Smooth muscle cell (in vitro differentiated cells): ENCODE data around the gene ARHGEF5. TPM values are rescaled to one million over a fixed set of nuclear protein-coding genes. Genes with fewer than 3 reads are reported as not detected.

Experiments used
- DNase-seq: peaks from one replicate; lab custom pipeline; 2025; ENCODE audit not compliant: unreplicated experiment; lab: John Stamatoyannopoulos, UW
- H2AFZ ChIP-seq: fragments of 200-600 bp; sonication (generic); 2 replicates; pipeline ENCODE4 v1.6.0; 2016; ENCODE audit warnings: antibody characterized with exemption, low read depth, mild to moderate bottlenecking
- H3F3A ChIP-seq: fragments of 200-600 bp; sonication (generic); 2 replicates; pipeline ENCODE4 v1.6.0; 2017; ENCODE audit warnings: antibody characterized with exemption, low read depth
- H3K27ac ChIP-seq: fragments of 200-600 bp; sonication (generic); 2 replicates; pipeline ENCODE4 v1.5.1; 2016; ENCODE audit warnings: low read depth, mild to moderate bottlenecking
- H3K27me3 ChIP-seq: fragments of 200-600 bp; sonication (generic); 2 replicates; pipeline ENCODE4 v1.6.1; 2016; ENCODE audit warnings: low read depth, mild to moderate bottlenecking
- H3K36me3 ChIP-seq: fragments of 200-600 bp; sonication (generic); 2 replicates; pipeline ENCODE4 v1.5.1; 2016; ENCODE audit warnings: low read depth
- H3K4me1 ChIP-seq: fragments of 200-600 bp; sonication (generic); 2 replicates; pipeline ENCODE4 v1.5.1; 2016; ENCODE audit warnings: low read depth
- H3K4me2 ChIP-seq: fragments of 200-600 bp; sonication (generic); 2 replicates; pipeline ENCODE4 v1.6.0; 2016; ENCODE audit warnings: mild to moderate bottlenecking
- H3K4me3 ChIP-seq: fragments of 200-600 bp; sonication (generic); 2 replicates; pipeline ENCODE4 v1.5.1; 2016; ENCODE audit warnings: mild to moderate bottlenecking
- H3K79me2 ChIP-seq: fragments of 200-600 bp; sonication (generic); 2 replicates; pipeline ENCODE4 v1.6.0; 2016; ENCODE audit warnings: low read depth, mild to moderate bottlenecking
- H3K9ac ChIP-seq: fragments of 200-600 bp; sonication (generic); 2 replicates; pipeline ENCODE4 v1.6.0; 2016; ENCODE audit warnings: low read depth
- H3K9me3 ChIP-seq: fragments of 200-600 bp; sonication (generic); replicated peaks from 2 replicates; pipeline ENCODE4 v1.5.1; 2016; ENCODE audit warnings: low read depth
- H4K20me1 ChIP-seq: fragments of 200-600 bp; sonication (generic); 2 replicates; pipeline ENCODE4 v1.6.0; 2016; ENCODE audit warnings: low read depth
- CTCF ChIP-seq: fragments of 200-600 bp; sonication (generic); IDR thresholded peaks from 2 replicates; pipeline ENCODE4 v1.5.1; 2017; ENCODE audit warnings: borderline replicate concordance, mild to moderate bottlenecking, antibody characterized with exemption; ENCODE audit not compliant: insufficient read depth, poor library complexity, severe bottlenecking
- WGBS: methylation state at CpG from one replicate; pipeline ENCODE4 v1.1.7; 2016; ENCODE audit warnings: low lambda C conversion rate; 5-methylcytosine and 5-hydroxymethylcytosine counted together
- polyA plus RNA-seq: library from polyadenylated mRNA; unstranded; fragments of >200 nt; fragmentation: Nextera tagmentation; extraction: Ambion mirVana; gene quantifications from 2 replicates; pipeline ENCODE4 v1.2.1, GENCODE V29; 2016
- total RNA-seq: library from RNA; depleted of rRNA; stranded (reverse); fragments of >200 nt; gene quantifications from 2 replicates; pipeline ENCODE4 v1.2.3, GENCODE V29; 2014

The ARHGEF5 gene
- total and polyA plus RNA-seq, 2 experiments from 2014 or later = 3.7 to 12.1 TPM

DNA sequence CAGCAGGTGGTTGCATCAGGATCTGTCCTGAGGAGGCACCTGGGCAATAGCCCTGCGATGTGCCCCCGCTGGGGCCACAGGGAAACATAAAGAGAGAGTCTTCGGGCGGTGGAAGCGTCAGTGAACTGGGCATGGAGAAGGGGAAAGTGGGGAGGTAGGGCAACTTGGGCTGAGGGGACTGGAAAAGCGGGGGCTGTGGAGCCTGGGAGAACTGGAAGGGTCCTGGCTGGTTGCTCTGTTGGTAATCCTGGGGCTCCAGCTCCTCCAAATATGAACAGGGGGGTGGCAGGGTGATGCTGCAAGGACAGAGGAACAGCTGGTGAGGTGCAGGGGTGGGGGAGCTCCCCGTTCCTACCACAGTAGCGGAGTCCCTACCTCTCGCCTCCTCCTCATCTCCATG, 43.1 kb downstream of the ARHGEF5 start:
- H3K9ac ChIP-seq = no peak overlapping the region
- no peak for DNase-seq
- 85% methylated on average over 9 of the region's 9 CpGs for WGBS
- no peak overlapping the region for H3K27ac ChIP-seq
- no peak overlapping the region for H3K4me3 ChIP-seq
- no peak overlapping the region for H3K4me2 ChIP-seq
- H2AFZ ChIP-seq = no peak overlapping the region
- H3K9me3 ChIP-seq = no peaks in the 10 kb centered on the region
- H3K4me1 ChIP-seq = no peaks in the 10 kb centered on the region
- H3F3A ChIP-seq = no peaks in the 10 kb centered on the region
- no peaks in the 10 kb centered on the region for H3K36me3 ChIP-seq
- H3K79me2 ChIP-seq = no peaks in the 10 kb centered on the region
- H3K27me3 ChIP-seq = no peaks in the 10 kb centered on the region
- TF ChIP-seq CTCF = no peak
- H4K20me1 ChIP-seq = no peaks in the 10 kb centered on the region

- DNase-seq = no peak
- no peaks in the 10 kb centered on the region for H3K79me2 ChIP-seq
- no peak overlapping the region for H3K4me3 ChIP-seq
- 89% methylated on average over 5 of the region's 6 CpGs for WGBS
- H3K27me3 ChIP-seq = no peaks in the 10 kb centered on the region
- no peak overlapping the region for H3K9ac ChIP-seq
- H3K27ac ChIP-seq = no peak overlapping the region
- no peaks in the 10 kb centered on the region for H3K36me3 ChIP-seq
- no peaks in the 10 kb centered on the region for H3F3A ChIP-seq
- H2AFZ ChIP-seq = no peak overlapping the region
- TF ChIP-seq CTCF = no peak
- H3K4me1 ChIP-seq = no peaks in the 10 kb centered on the region
- H3K4me2 ChIP-seq = no peak overlapping the region
- no peaks in the 10 kb centered on the region for H4K20me1 ChIP-seq
- H3K9me3 ChIP-seq = no peaks in the 10 kb centered on the region
These were observed 43.7 kb downstream of the ARHGEF5 start for GRCh38 chr7:144398911-144399310.

DNA sequence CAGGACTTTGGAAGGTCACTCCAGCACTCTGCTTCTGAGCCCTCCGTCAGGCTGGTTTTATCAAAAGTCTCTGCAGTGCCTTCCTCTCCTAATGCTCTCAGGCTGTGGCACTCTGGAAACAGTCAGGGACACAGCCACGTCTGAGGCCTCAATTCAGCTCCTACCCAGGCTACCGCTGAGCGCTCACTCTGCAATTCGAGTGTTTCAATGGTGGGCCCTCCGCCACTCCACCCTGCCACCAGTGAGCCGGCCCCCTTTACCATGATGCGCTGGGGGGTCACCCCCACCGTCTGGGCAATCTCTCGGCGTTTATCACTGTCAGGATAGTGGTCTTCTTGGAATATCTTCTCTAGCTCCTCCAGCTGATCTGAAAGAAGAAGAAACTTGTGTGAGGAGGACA, 44.7 kb downstream of the ARHGEF5 start:
- Histone ChIP-seq H3K27ac (no peak overlapping the region), H3K27me3 (no peaks in the 10 kb centered on the region), H3F3A (no peaks in the 10 kb centered on the region), H3K9ac (no peak overlapping the region), H3K79me2 (no peaks in the 10 kb centered on the region), H3K9me3 (no peaks in the 10 kb centered on the region), H3K4me1 (no peaks in the 10 kb centered on the region), H3K4me2 (no peak overlapping the region), H3K36me3 (no peaks in the 10 kb centered on the region), H4K20me1 (no peaks in the 10 kb centered on the region), H3K4me3 (no peak overlapping the region), H2AFZ (no peak overlapping the region)
- no peak for DNase-seq
- 88% methylated on average over 11 of the region's 11 CpGs for WGBS
- no peak for TF ChIP-seq CTCF

DNA sequence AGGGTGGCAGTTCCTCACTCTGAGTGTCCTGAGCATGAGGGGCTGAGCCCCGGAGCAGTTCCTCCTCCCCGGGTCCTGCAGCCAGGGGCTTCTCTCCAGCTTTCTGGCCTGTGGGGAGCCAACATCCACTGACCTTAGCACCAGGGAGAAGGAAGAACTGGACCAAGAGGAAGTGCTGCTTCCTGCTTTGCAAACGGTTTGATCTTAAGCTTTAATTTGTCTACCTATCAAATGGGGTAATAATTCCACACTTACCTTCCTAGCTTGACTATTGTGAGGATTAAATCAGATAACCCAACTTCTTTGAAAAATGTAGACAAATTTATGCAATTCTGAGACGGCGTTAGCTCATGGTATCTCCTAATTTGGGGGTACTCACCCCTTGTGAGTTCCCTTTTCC, 46.3 kb downstream of the ARHGEF5 start:
- H3K27ac ChIP-seq = no peak overlapping the region
- no peak overlapping the region for H3K4me2 ChIP-seq
- H3K4me3 ChIP-seq = no peak overlapping the region
- H3K36me3 ChIP-seq = no peaks in the 10 kb centered on the region
- H2AFZ ChIP-seq = no peak overlapping the region
- 93% methylated on average over 5 of the region's 5 CpGs for WGBS
- DNase-seq = no peak
- no peaks in the 10 kb centered on the region for H4K20me1 ChIP-seq
- no peak for TF ChIP-seq CTCF
- no peaks in the 10 kb centered on the region for H3K79me2 ChIP-seq
- no peaks in the 10 kb centered on the region for H3F3A ChIP-seq
- no peaks in the 10 kb centered on the region for H3K9me3 ChIP-seq
- H3K9ac ChIP-seq = no peak overlapping the region
- no peaks in the 10 kb centered on the region for H3K27me3 ChIP-seq
- no peaks in the 10 kb centered on the region for H3K4me1 ChIP-seq
